NB4 (cell line): ENCODE measurements around the gene SH2D1B.
"Not testable (repeated sequence)": the region's sequence is repeated elsewhere in the genome, so short reads cannot be mapped to it uniquely, and the experiment has no call there.

Source experiments
- CTCF ChIP-seq: IDR thresholded peaks from one replicate; pipeline ENCODE4 v1.5.1; 2012; ENCODE audit warnings: low read depth, low read length
- MAX ChIP-seq: IDR thresholded peaks from 2 replicates; pipeline ENCODE4 v1.6.1; 2011; ENCODE audit warnings: low read depth, low read length
- MYC ChIP-seq: IDR thresholded peaks from 2 replicates; pipeline ENCODE4 v1.6.1; 2011; ENCODE audit warnings: low read depth, low read length
- POLR2A ChIP-seq: IDR thresholded peaks from 2 replicates; pipeline ENCODE4 v1.6.1; 2011; ENCODE audit warnings: mild to moderate bottlenecking; ENCODE audit not compliant: insufficient read length; ENCODE audit errors: extremely low read depth

DNA sequence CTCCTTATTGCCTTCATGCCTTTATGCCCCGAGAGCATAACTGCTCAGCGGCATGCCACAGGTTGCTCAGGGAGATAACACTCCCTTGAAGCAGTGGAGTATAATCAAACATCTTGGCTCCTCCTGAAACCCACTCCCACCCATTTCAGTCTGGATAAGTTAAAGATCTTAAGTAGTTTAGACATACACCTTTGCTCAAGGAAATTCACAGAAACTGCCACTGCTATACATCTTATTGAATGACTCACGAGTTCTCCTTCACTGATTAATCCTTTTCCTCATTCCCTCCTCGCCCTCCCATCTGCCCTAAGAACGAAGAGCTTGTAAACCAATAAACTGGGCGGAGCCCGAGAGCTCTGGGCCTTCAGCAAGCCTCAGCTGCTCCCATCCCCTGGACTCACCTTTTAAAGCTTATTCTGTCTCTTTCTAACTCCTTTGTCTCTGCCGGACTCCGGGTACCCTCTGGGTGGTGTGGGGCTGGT lies 7.6 kb upstream of the SH2D1B start:
- TF ChIP-seq CTCF, POLR2A, MYC, MAX: not testable (repeated sequence)
